Muscle layer of colon (tissue), 2 donors: ENCODE results near the gene ATXN7.
A peak's percentile ranks its signal among the peaks of the same experiment; 100 is the strongest.

Source experiments
- H3K27ac ChIP-seq: one replicate; pipeline ENCODE4 v1.7.0; 2013; ENCODE audit warnings: low read depth, mild to moderate bottlenecking, low read length, moderate library complexity
- H3K27me3 ChIP-seq, 2 donors: one replicate each; pipeline ENCODE4 v1.7.0; 2013; ENCODE audit warnings: low read length in 2 of 2, mild to moderate bottlenecking in 2 of 2; ENCODE audit not compliant: insufficient read depth in 2 of 2, control insufficient read depth in 1 of 2
- H3K36me3 ChIP-seq: one replicate; pipeline ENCODE4 v1.7.0; 2013; ENCODE audit warnings: mild to moderate bottlenecking, low read length; ENCODE audit not compliant: insufficient read depth
- H3K4me1 ChIP-seq: one replicate; pipeline ENCODE4 v1.7.0; 2013; ENCODE audit warnings: mild to moderate bottlenecking, low read length; ENCODE audit not compliant: insufficient read depth
- H3K4me3 ChIP-seq, 2 donors: one replicate each; pipeline ENCODE4 v1.7.0; 2013; ENCODE audit warnings: low read length in 2 of 2, low read depth in 1 of 2, mild to moderate bottlenecking in 1 of 2, moderate library complexity in 1 of 2
- H3K9ac ChIP-seq: one replicate; pipeline ENCODE4 v1.7.0; 2013; ENCODE audit warnings: low read length
- H3K9me3 ChIP-seq: one replicate; pipeline ENCODE4 v1.7.0; 2013; ENCODE audit warnings: mild to moderate bottlenecking, low read length
- donor health status: abdominal sarcoma.
- donor health status: Adenocarcinoma of cecum.

Gene ATXN7

DNA sequence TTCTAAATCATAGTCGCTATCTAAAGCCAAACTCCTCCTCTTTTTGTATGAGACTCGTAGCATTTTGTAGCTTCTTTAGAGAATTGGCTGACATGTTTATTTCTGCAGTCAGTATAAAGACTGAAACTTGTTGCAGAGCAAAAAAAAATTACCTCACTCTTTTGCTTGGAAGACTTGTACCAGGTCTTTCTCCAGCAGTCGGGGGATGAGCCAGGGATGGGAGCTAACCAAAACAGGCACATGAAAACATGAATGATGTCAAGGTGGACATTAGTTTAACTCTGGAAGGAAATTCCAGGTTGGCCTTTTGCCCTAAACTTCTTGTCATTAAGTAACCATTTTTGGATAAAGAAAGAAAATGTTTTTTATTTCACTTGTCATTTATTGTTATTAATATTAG is 95.5 kb downstream of the ATXN7 start:
- no peaks in the 10 kb centered on the region for H3K27me3 ChIP-seq
- H3K27ac ChIP-seq: peak overlapping the region; percentile 30
- H3K4me1 ChIP-seq: peaks cover 39% of the 10 kb centered on the region
- H3K36me3 ChIP-seq: no peaks in the 10 kb centered on the region
- H3K4me3 ChIP-seq: no peak overlapping the region
- H3K9ac ChIP-seq: no peak overlapping the region
- no peaks in the 10 kb centered on the region for H3K9me3 ChIP-seq

- Histone ChIP-seq H3K4me3 (peak overlapping the region; percentile 10 to 53), H3K9me3 (no peaks in the 10 kb centered on the region), H3K36me3 (no peaks in the 10 kb centered on the region), H3K4me1 (peaks cover 49% of the 10 kb centered on the region), H3K9ac (peak overlapping the region; percentile 37), H3K27me3 (no peaks in the 10 kb centered on the region), H3K27ac (peak overlapping the region; percentile 47)
Measured at GRCh38 chr3:63960048-63960711, 96.5 kb downstream of the ATXN7 start.

DNA sequence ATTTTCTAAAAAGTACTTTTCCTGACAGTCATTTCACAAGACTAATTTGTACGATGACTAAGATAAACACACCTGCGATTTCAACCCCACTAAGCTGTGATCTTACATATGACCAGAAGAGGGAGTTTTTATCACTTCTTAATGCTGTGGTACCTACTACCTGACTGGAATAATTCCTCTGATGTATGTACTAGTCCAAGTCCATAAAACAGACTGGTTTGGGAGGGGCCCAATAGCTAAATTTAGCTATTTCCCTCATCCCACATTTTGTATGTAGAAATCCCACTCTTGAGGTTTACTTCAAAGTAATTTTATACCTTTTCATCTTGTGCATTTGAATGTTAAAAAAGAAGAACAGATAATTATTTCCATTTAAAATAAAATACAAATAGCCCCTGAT is 98.2 kb downstream of the ATXN7 start:
- H3K36me3 ChIP-seq: no peaks in the 10 kb centered on the region
- H3K9me3 ChIP-seq: no peaks in the 10 kb centered on the region
- H3K27me3 ChIP-seq: no peaks in the 10 kb centered on the region
- no peak overlapping the region for H3K9ac ChIP-seq
- H3K4me1 ChIP-seq: peaks cover 53% of the 10 kb centered on the region
- no peak overlapping the region for H3K4me3 ChIP-seq
- no peak overlapping the region for H3K27ac ChIP-seq

DNA sequence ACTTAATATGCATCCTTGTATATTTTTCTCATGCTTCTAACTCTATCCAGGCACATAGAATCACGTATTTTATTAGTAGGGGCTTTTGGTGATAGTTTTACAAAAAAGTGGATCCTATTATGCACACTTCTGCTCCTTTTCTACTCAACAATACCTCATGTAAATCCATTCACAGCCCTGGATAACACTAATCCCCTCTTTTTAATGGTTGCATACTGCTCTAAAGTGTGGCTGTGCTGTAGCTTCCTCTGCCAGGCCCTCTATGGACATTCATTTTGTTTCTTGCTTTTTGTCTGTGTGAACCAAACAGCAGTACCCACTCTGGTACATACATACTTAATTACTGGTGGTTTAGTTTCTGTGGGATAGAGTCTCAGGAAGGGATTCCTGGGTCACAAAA is 99.8 kb downstream of the ATXN7 start:
- H3K9ac ChIP-seq: no peak overlapping the region
- no peaks in the 10 kb centered on the region for H3K9me3 ChIP-seq
- H3K27me3 ChIP-seq: no peaks in the 10 kb centered on the region
- no peak overlapping the region for H3K27ac ChIP-seq
- H3K4me3 ChIP-seq: no peak overlapping the region
- H3K4me1 ChIP-seq: peaks cover 61% of the 10 kb centered on the region
- H3K36me3 ChIP-seq: no peaks in the 10 kb centered on the region

- Histone ChIP-seq H3K9ac (no peak overlapping the region), H3K27me3 (no peaks in the 10 kb centered on the region), H3K4me1 (peaks cover 62% of the 10 kb centered on the region), H3K4me3 (no peak overlapping the region), H3K27ac (peak overlapping the region; percentile 27), H3K36me3 (no peaks in the 10 kb centered on the region), H3K9me3 (no peaks in the 10 kb centered on the region)
Measured at GRCh38 chr3:63964681-63965485, 101.2 kb downstream of the ATXN7 start.

- Histone ChIP-seq H3K9me3 (no peaks in the 10 kb centered on the region), H3K36me3 (no peaks in the 10 kb centered on the region), H3K9ac (no peak overlapping the region), H3K27me3 (no peaks in the 10 kb centered on the region), H3K4me3 (no peak overlapping the region), H3K4me1 (peaks cover 68% of the 10 kb centered on the region), H3K27ac (no peak overlapping the region)
Measured at GRCh38 chr3:63966007-63966406, 102.3 kb downstream of the ATXN7 start.

- Histone ChIP-seq H3K27ac (peak overlapping the region; percentile 6), H3K36me3 (no peaks in the 10 kb centered on the region), H3K9ac (no peak overlapping the region), H3K4me1 (peaks cover 74% of the 10 kb centered on the region), H3K27me3 (no peaks in the 10 kb centered on the region), H3K4me3 (no peak overlapping the region), H3K9me3 (no peaks in the 10 kb centered on the region)
Measured at GRCh38 chr3:63966871-63967270, 103.2 kb downstream of the ATXN7 start.

- Histone ChIP-seq H3K9ac (peak overlapping the region; percentile 35), H3K36me3 (no peaks in the 10 kb centered on the region), H3K4me1 (peaks cover 84% of the 10 kb centered on the region), H3K27ac (peak overlapping the region; percentile 81), H3K27me3 (no peaks in the 10 kb centered on the region), H3K4me3 (peak overlapping the region; percentile 23 to 62), H3K9me3 (no peaks in the 10 kb centered on the region)
Measured at GRCh38 chr3:63967675-63968611, 104.3 kb downstream of the ATXN7 start.

- peak overlapping the region; percentile 81 for H3K27ac ChIP-seq
- H3K9me3 ChIP-seq: no peaks in the 10 kb centered on the region
- no peaks in the 10 kb centered on the region for H3K36me3 ChIP-seq
- H3K27me3 ChIP-seq: no peaks in the 10 kb centered on the region
- H3K9ac ChIP-seq: peak overlapping the region; percentile 35
- H3K4me1 ChIP-seq: peaks cover 85% of the 10 kb centered on the region
- peak overlapping the region in 1 of 2 donors; percentile 62 for H3K4me3 ChIP-seq
Measured at GRCh38 chr3:63968612-63969350, 105.1 kb downstream of the ATXN7 start.

- Histone ChIP-seq H3K36me3 (no peaks in the 10 kb centered on the region), H3K4me1 (peaks cover 83% of the 10 kb centered on the region), H3K9ac (no peak overlapping the region), H3K27ac (peak overlapping the region; percentile 70), H3K27me3 (no peaks in the 10 kb centered on the region), H3K4me3 (peak overlapping the region; percentile 3 to 7), H3K9me3 (no peaks in the 10 kb centered on the region)
Measured at GRCh38 chr3:63969876-63970275, 106.2 kb downstream of the ATXN7 start.
